Measurements from ENCODE around the gene DHRS4. TPM values are rescaled to one million over a fixed set of nuclear protein-coding genes. Genes with fewer than 3 reads are reported as not detected.

DHRS4 gene
- total and polyA plus RNA-seq, 2 of the 13 experiments (the other 11 are each of a cell fraction or from before 2014, with no cell fraction given), result 23.9 to 45.1 TPM

GRCh38 chr14:23933742-23934128 is 19.8 kb upstream of the DHRS4 start:
- ChIA-PET CTCF (ENCODE audit: low intra/inter-chr PET ratio, low total read pairs) (no interaction called here), POLR2A (interaction anchor here (1.2 kb wide), 1 partner anchor 345 kb away, joined by 3 read pairs; no protein-coding TSS in a partner anchor)
- intact Hi-C loops (cut with micrococcal nuclease; ENCODE audit: unreplicated experiment) (no loop called here), in situ Hi-C loops (cut with HindIII; ENCODE audit: extremely low pct_ligation_motif_present, low pct_unique_long_range_greater_than_20kb) (no loop called here)
- Histone ChIP-seq H3K4me3 (replicated peaks in 1 of 3; ENCODE audit: insufficient read depth in 1 of 3, low read depth in 2 of 3, low read length in 3 of 3) (no peak overlapping the region), H4K20me1 (ENCODE audit: insufficient read depth, low read length) (no peaks in the 10 kb centered on the region), H3K9me3 (ENCODE audit: low read length) (no peaks in the 10 kb centered on the region), H3K4me2 (ENCODE audit: low read depth, low read length) (no peak overlapping the region), H3K4me1 (ENCODE audit: insufficient read depth, low read length) (peaks cover 40% of the 10 kb centered on the region), H3K9ac (ENCODE audit: insufficient read depth, low read depth, low read length) (no peak overlapping the region), H3K36me3 (replicated peaks in 1 of 2; ENCODE audit: control insufficient read depth in 1 of 2, insufficient read depth in 2 of 2, low read length in 2 of 2) (no peaks in the 10 kb centered on the region), H3K79me2 (ENCODE audit: insufficient read depth, low read length) (no peaks in the 10 kb centered on the region), H2AFZ (ENCODE audit: low read length) (no peak overlapping the region), H3K27ac (ENCODE audit: extremely low read length, insufficient read depth, low read length) (no peak overlapping the region), H3K27me3 (ENCODE audit: control insufficient read depth in 1 of 2, insufficient read depth in 2 of 2, low read length in 2 of 2) (no peaks in the 10 kb centered on the region)
- FAIRE-seq, result no peak
- TF ChIP-seq TMF1 (CRISPR knock-in tag; IDR thresholded peaks at IDR 0.05; ENCODE audit: low read depth) (no peak), USF2 (IDR thresholded peaks at IDR 0.05; ENCODE audit: low read depth, low read length) (no peak), USF2 (CRISPR knock-in tag; IDR thresholded peaks at IDR 0.05; ENCODE audit: borderline replicate concordance) (no peak), BRD4 (CRISPR knock-in tag; IDR thresholded peaks at IDR 0.05) (0 out of 2 replicates have a peak, but pooled peaks have one; percentile 35), BRCA1 (CRISPR knock-in tag; IDR thresholded peaks at IDR 0.05) (no peak), ZFYVE20 (CRISPR knock-in tag; IDR thresholded peaks at IDR 0.05; ENCODE audit: borderline replicate concordance, low read depth) (no peak), E2F1 (CRISPR knock-in tag; IDR thresholded peaks at IDR 0.05) (no peak)
- ATAC-seq, result no peak
- BruUV-seq (replicated peaks), result no TSS peak
- 76% methylated on average over 2 of the region's 2 CpGs for WGBS (ENCODE audit: low lambda C conversion rate)
- no peak for DNase-seq (ENCODE audit: low spot score)
